GM19452 (cell line): ENCODE results near the gene TBCCD1.
"Not testable (repeated sequence)": the region's sequence is repeated elsewhere in the genome, so short reads cannot be mapped to it uniquely, and the experiment has no call there.

Experiments used
- ATAC-seq: cut with Tn5 transposase; IDR thresholded peaks from one replicate; pipeline ENCODE4 v1.9.1; 2021; ENCODE audit not compliant: unreplicated experiment

Gene TBCCD1

GRCh38 chr3:186520957-186521842, 45.9 kb downstream of the TBCCD1 start:
- ATAC-seq, result peak; percentile 59

GRCh38 chr3:186520431-186520830, 46.7 kb downstream of the TBCCD1 start:
- ATAC-seq, result no peak

DNA sequence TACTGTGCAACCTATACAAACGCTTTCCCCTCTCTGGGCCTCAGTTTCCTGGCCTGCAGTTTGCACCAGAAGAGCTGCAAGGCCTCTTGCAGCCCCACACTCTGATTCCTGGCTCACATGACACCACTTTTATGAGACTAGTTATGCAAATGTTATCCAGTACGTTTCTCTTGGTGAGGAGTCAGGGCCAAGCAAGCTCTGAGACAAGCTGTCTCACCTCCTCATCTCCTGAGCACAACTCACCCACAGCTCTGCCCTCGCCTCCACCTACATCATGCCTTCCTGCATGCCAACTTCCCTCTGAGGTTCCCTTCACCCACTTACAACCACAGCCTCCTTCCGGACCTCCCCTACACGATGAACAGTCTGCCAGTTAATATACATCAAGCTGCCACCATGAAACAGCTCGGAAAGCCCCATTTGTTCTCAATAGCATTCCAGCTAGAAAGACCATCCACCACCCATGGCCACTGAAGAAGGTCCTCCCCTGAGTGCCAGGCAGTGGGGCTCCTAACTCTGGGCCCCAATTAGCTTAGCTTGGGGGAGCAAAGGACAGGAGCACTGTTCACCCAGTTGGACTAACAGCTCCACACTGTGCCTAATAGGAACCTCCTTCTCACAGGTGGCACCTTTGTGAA, 48.0 kb downstream of the TBCCD1 start:
- peak; percentile 36 for ATAC-seq

- ATAC-seq, result no peak
These were observed 49.9 kb downstream of the TBCCD1 start for GRCh38 chr3:186517218-186517617.

DNA sequence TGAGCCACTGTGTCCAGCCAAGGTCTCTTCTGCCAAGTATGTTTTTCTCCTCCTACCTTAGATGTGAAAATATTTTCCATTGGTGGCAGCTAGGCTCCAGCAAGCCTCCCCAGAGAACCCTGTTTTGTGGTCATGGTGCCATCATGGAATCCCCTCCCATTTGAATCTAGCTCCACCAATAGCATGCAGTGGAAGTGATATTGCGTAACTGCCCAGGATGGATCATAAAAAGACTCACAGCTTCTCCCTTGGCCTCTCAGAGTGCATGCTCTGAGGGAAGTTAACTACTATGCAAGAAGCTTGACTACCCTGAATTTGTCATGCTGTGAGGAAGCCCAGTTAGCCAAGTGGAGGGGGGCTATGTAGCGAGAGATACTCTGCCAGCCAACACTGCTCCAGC, 50.5 kb downstream of the TBCCD1 start:
- ATAC-seq, result no peak

GRCh38 chr3:186515125-186515524, 52.0 kb downstream of the TBCCD1 start:
- ATAC-seq, result no peak

- no peak for ATAC-seq
These were observed 52.7 kb downstream of the TBCCD1 start for GRCh38 chr3:186514296-186515002.

DNA sequence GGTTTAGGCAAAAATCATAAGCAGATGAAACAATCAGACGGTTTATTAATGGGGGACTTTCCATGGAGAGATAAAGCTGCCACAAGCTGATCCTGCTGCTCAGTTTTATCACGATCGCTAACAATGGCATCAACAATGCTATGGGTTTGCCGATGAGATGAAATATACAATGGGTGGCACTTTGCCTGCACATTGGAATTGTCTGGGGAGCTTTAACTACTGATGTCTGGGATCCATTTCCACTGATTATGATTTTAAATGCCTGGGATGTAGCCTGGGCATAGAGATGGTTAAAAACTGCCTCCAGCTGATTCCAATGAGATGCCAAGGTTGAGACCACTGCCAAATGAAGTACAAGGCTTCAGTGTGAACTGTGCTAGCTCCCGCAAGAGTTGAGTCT, 53.8 kb downstream of the TBCCD1 start:
- no peak for ATAC-seq

DNA sequence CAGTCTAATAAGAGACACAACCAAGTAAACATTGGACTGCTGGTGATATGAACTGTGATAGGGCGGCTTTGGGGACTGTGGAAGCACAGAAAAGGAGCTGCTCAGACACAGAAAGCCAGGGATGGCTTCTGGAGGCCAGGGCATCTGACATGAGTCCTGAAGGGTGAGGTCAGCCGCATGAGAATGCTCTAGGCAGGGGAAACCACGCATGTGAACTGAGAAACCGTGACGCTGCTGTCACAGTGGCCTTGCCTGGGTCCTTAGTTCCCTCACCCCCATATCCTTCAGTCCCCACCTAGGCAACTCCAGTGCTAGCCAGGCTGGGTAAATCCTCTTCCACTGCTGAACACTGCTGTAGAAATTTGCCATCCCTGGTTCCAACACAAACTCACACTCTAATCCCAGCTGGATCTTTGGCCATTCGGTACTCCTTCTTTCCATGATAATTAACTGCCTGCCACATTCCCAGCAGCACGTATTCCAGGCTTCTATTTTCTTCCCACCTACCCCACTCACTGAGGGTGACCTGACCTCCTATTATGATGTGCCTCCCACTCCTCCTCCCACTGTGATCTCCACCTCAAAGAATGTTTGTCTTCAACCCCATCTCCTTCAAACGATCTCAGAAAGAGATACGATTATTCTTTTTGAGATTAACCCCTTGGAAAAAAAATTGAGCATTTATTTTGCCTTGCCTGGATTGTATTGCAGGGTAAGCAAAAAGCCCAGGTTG, 54.4 kb downstream of the TBCCD1 start:
- ATAC-seq, result no peak

DNA sequence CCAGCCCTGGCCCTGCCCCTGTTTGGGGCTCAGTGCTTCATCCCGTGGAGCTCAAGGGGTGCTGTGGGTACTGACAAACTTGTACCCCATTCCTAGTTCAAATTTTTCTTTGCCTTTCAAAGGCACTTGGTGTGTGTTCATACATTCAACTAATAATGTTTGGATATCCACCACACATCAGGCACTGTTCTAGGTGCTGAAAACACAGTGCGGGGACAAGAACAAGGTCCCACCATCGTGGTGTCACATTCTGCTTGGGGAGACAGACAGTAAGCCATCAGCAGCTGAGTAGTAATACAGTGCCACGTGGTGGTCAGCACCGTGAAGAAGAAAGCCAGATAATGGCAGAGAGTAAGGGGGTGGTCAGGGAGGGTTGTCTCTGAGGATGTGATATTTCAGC, 55.4 kb downstream of the TBCCD1 start:
- ATAC-seq, result no peak

GRCh38 chr3:186511245-186511644, 55.9 kb downstream of the TBCCD1 start:
- ATAC-seq, result peak; percentile 76

DNA sequence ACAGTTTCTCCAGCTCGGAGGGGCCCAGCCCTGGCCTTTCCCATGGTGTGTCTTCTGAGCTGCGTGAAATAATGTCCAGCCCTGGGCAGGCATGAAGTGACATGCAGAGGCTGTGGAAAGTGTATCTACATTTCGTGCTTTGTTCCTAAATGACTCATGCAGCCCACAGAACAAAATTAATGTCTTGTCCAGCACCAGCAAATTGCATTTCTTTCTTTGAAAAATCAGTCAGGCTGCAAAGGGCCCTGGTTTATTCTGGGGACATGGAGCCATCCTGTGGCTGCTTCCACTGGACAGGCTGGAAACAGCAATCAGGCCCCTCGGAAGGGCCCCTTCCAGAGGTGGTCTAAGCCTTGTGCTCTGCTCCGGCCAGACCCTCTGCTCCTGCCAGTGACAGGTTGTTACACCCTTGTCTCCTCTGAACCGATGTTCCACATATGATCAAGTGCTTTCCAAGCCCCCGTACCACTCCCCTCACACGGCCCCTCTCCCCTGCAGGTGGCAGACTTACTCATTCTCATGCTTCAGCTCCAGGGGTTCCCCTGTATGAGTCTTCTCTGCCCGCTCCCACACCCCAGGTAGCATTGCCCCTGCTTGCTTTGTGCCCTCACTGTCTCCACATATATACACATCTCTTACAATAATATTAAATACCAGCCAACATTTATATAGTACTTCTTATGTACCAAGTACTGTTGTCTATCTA, 56.6 kb downstream of the TBCCD1 start:
- peak; percentile 31 for ATAC-seq

DNA sequence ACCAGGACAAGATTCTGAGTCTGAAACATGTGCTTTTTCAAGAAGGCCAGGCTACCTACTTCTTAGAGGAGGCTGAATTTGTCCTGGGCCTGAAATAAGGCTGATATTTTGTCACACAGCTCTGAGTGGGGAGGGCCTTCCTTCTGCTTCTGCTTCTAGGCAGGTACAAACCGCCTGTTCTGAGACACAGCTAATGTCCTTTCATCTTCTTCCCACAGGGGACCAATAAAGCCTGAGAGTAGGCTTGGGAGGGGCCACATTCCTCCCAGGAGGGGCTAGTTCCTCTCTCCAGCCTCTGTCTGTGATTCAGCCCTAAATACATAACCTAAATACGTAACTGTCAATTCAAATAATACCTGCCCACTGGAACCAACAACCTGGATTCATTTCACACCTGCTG, 57.7 kb downstream of the TBCCD1 start:
- no peak for ATAC-seq

DNA sequence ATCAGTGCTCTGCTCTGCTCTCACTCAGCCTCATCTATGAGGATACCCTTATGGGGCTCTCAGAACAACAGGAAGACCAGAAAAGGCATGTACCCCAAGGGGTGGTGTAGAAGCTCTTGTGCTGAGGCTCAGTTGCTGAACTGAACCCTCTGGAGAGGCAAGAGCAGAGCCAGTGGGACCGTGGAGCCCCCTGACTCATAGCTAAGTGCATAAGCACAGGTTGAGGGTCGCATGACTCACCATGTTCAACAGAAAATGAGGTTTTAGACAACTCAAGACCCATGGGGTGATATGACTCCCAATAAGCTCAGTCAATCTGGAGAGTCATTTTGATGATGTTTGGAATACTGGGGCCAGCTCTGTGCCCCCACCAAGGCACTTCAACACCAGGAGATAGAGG, 60.3 kb downstream of the TBCCD1 start:
- no peak for ATAC-seq

- ATAC-seq, result no peak
These were observed 60.9 kb downstream of the TBCCD1 start for GRCh38 chr3:186506191-186506739.

DNA sequence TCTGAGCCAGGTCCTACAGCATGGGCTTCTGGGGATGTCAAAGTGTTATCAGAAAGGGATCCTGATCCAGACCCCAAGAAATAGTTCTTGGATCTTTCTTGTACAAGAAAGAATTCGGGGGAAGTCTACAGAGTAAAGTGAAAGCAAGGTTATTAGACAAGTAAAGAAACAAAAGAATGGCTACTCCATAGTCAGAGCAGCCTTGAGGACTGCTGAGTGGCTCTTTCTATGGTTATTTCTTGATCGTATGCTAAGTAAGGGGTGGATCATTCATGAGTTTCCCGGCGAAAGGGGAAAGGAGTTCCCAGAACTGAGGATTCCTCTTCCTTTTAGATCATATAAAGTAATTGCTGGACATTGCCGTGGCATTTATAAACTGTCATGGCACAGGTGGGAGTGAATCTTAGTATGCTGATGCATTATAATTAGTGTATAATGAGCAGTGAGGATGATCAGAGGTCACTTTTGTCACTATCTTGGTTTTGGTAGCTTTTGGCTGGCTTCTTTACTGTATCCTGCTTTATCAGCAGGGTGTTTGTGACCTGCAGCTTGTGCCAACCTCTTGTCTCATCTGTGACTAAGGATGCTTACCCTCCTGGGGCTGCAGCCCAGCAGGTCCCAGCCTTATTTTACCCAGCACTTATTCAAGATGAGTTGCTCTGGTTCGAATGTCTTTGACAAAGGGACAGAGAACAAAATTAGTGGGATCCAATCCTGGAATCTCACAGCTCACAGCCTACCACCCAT, 64.0 kb downstream of the TBCCD1 start:
- no peak for ATAC-seq

DNA sequence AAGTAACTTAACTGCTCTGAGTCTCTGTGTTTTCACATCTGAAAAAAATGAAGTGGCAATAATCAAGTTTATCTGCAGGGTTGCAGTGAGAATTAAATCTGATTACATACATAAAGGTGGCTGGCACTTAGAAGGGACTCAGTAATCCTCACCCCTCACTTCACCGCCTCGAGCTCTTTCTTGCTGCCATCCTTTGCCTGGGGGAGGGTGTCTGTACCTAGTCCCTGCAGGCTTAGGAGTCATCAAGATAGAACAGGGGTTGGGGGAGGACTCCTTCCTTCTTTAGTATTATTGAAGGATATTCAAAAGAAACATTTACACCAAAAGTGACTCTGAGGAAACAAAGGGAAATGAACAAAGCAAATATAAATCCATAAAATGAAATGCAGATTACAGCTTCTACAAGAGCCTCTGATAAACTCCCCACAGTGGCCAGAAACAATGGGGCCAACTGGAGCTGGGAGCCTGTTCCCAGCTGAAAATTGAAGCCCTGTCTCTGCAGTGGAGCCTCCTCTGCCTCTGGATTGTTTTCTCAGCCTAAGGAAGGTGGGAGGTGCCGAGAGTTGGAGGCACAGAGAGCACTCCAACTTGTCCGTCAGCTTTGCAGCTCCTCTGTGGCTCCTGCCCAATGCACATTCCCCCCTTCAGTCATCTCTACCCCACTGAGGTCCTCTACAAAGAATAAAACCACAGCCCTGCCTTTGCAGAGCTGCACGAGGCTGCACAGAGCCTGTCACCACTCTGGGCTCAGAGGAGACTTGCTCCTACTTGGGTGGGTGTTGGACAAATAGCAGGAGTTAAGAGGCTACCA, 64.8 kb downstream of the TBCCD1 start:
- ATAC-seq, result no peak

- not testable (repeated sequence) for ATAC-seq
These were observed 67.2 kb downstream of the TBCCD1 start for GRCh38 chr3:186499949-186500348.

DNA sequence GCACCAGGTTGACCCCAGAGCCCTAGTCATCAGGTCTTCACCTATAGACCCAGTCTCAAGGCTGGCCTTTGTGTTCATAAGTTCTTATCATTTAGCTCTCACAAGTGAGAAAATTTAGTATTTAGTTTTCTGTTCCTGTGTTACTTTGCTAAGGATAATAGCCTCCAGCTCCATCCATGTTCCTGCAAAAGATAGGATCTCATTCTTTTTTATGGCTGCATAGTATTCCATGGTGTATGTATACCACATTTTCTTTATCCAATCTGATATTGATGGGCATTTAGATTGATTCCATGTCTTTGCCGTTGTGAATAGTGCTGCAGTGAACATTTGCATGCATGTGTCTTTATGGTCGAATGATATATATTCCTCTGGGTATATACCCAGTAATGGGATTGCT, 69.1 kb downstream of the TBCCD1 start:
- not testable (repeated sequence) for ATAC-seq
